ENCODE results near the gene ADD3. TPM values are rescaled to one million over a fixed set of nuclear protein-coding genes. Genes with fewer than 3 reads are reported as not detected.

ADD3 gene
- polyA plus RNA-seq, 1 donor (not counting 4 experiments of a cell fraction or from before 2014, with no cell fraction given): 61.7 TPM

GRCh38 chr10:109961174-109962001, 46.4 kb upstream of the ADD3 start:
- H3K36me3 ChIP-seq (ENCODE audit: control insufficient read depth in 2 of 2, extremely low read depth in 1 of 2, insufficient read depth in 2 of 2, low read length in 2 of 2): no peaks in the 10 kb centered on the region
- TF ChIP-seq EZH2 (IDR thresholded peaks at IDR 0.05; ENCODE audit: low read length): no peak
- no peak for TF ChIP-seq CTCF (optimal IDR thresholded peaks at IDR 0.05 in 1 of 3, IDR thresholded peaks at IDR 0.05 in 1 of 3, conservative IDR thresholded peaks at IDR 0.05 in 1 of 3; ENCODE audit: extremely low read depth in 1 of 3, insufficient read depth in 2 of 3, low read length in 3 of 3)
- no peak overlapping the region for H3K4me2 ChIP-seq (ENCODE audit: control insufficient read depth, extremely low read depth, insufficient read depth, low read depth, low read length)
- H3K27me3 ChIP-seq (ENCODE audit: control insufficient read depth, extremely low read depth, insufficient read depth, low read length): no peaks in the 10 kb centered on the region
- DNase-seq (ENCODE audit: low read depth, low spot score): no peak
- no peaks in the 10 kb centered on the region for H4K20me1 ChIP-seq (ENCODE audit: control insufficient read depth, extremely low read depth, insufficient read depth, low read length)
- no peak overlapping the region for H3K4me3 ChIP-seq (ENCODE audit: control insufficient read depth in 2 of 3, extremely low read depth in 1 of 3, insufficient read depth in 2 of 3, low read depth in 1 of 3, low read length in 3 of 3)
- H3K27ac ChIP-seq (ENCODE audit: control insufficient read depth, insufficient read depth, low read length): no peak overlapping the region
- FAIRE-seq: no peak
- H3K9me3 ChIP-seq (ENCODE audit: control insufficient read depth, low read depth, low read length): no peaks in the 10 kb centered on the region
- no peaks in the 10 kb centered on the region for H3K9me1 ChIP-seq (ENCODE audit: control insufficient read depth, extremely low read depth, insufficient read depth, low read length)
- peaks cover 13% of the 10 kb centered on the region for H3K4me1 ChIP-seq (ENCODE audit: control insufficient read depth, extremely low read depth, insufficient read depth, low read length)
- no peak overlapping the region for H3K9ac ChIP-seq (ENCODE audit: control insufficient read depth, extremely low read depth, insufficient read depth, low read length)
- dilution Hi-C loops (cut with MboI; ENCODE audit: extremely low pct_ligation_motif_present, low sequenced_read_pairs): no loop called here
- H2AFZ ChIP-seq (ENCODE audit: control insufficient read depth, low read length): no peak overlapping the region
- no peaks in the 10 kb centered on the region for H3K79me2 ChIP-seq (ENCODE audit: control insufficient read depth, insufficient read depth, low read length)

GRCh38 chr10:109962247-109962646, 45.5 kb upstream of the ADD3 start:
- no peak for FAIRE-seq
- TF ChIP-seq CTCF (optimal IDR thresholded peaks at IDR 0.05 in 1 of 3, IDR thresholded peaks at IDR 0.05 in 1 of 3, conservative IDR thresholded peaks at IDR 0.05 in 1 of 3; ENCODE audit: extremely low read depth in 1 of 3, insufficient read depth in 2 of 3, low read length in 3 of 3) (no peak), EZH2 (IDR thresholded peaks at IDR 0.05; ENCODE audit: low read length) (no peak)
- H3K4me2 ChIP-seq (ENCODE audit: control insufficient read depth, extremely low read depth, insufficient read depth, low read depth, low read length): no peak overlapping the region

More at GRCh38 chr10:109962247-109962646, 45.5 kb upstream of the ADD3 start:
- H3K27ac ChIP-seq (ENCODE audit: control insufficient read depth, insufficient read depth, low read length): no peak overlapping the region
- no peaks in the 10 kb centered on the region for H3K79me2 ChIP-seq (ENCODE audit: control insufficient read depth, insufficient read depth, low read length)
- dilution Hi-C loops (cut with MboI; ENCODE audit: extremely low pct_ligation_motif_present, low sequenced_read_pairs): no loop called here
- no peak overlapping the region for H3K9ac ChIP-seq (ENCODE audit: control insufficient read depth, extremely low read depth, insufficient read depth, low read length)
- no peak overlapping the region for H3K4me3 ChIP-seq (ENCODE audit: control insufficient read depth in 2 of 3, extremely low read depth in 1 of 3, insufficient read depth in 2 of 3, low read depth in 1 of 3, low read length in 3 of 3)
- DNase-seq (ENCODE audit: low read depth, low spot score): no peak
- no peak overlapping the region for H2AFZ ChIP-seq (ENCODE audit: control insufficient read depth, low read length)
- no peaks in the 10 kb centered on the region for H3K36me3 ChIP-seq (ENCODE audit: control insufficient read depth in 2 of 2, extremely low read depth in 1 of 2, insufficient read depth in 2 of 2, low read length in 2 of 2)
- H3K9me1 ChIP-seq (ENCODE audit: control insufficient read depth, extremely low read depth, insufficient read depth, low read length): no peaks in the 10 kb centered on the region
- H4K20me1 ChIP-seq (ENCODE audit: control insufficient read depth, extremely low read depth, insufficient read depth, low read length): no peaks in the 10 kb centered on the region
- H3K9me3 ChIP-seq (ENCODE audit: control insufficient read depth, low read depth, low read length): no peaks in the 10 kb centered on the region
- peaks cover 13% of the 10 kb centered on the region for H3K4me1 ChIP-seq (ENCODE audit: control insufficient read depth, extremely low read depth, insufficient read depth, low read length)
- no peaks in the 10 kb centered on the region for H3K27me3 ChIP-seq (ENCODE audit: control insufficient read depth, extremely low read depth, insufficient read depth, low read length)

All from keratinocyte (primary cell).